AG09309 (cell line): ENCODE data around the gene OBSCN.

ENCODE experiments used
- DNase-seq: peaks from one replicate; pipeline ENCODE4 v3.0.0-alpha.2; 2010; ENCODE audit warnings: low read depth
- H3K4me3 ChIP-seq: 2 replicates; pipeline ENCODE4 v1.5.1; 2011; ENCODE audit warnings: mild to moderate bottlenecking, low read depth, low read length, moderate library complexity; ENCODE audit not compliant: control insufficient read depth
- CTCF ChIP-seq: IDR thresholded peaks from 2 replicates; pipeline ENCODE4 v1.5.1; 2011; ENCODE audit warnings: mild to moderate bottlenecking, low read depth, low read length, inconsistent platforms; ENCODE audit not compliant: insufficient read depth, control insufficient read depth; ENCODE audit errors: missing control alignments

The OBSCN gene

GRCh38 chr1:228362884-228363450, 155.1 kb downstream of the OBSCN start:
- TF ChIP-seq CTCF, result no peak
- no peak for DNase-seq
- no peak overlapping the region for H3K4me3 ChIP-seq

GRCh38 chr1:228363686-228364067, 155.8 kb downstream of the OBSCN start:
- TF ChIP-seq CTCF, result no peak
- DNase-seq, result no peak
- H3K4me3 ChIP-seq, result no peak overlapping the region

GRCh38 chr1:228364068-228364705, 156.3 kb downstream of the OBSCN start:
- DNase-seq, result no peak
- no peak for TF ChIP-seq CTCF
- no peak overlapping the region for H3K4me3 ChIP-seq

- DNase-seq, result no peak
- no peak for TF ChIP-seq CTCF
- no peak overlapping the region for H3K4me3 ChIP-seq
Observed at GRCh38 chr1:228364706-228365213, 156.9 kb downstream of the OBSCN start.

GRCh38 chr1:228365271-228366061, 157.6 kb downstream of the OBSCN start:
- no peak for DNase-seq
- no peak for TF ChIP-seq CTCF
- H3K4me3 ChIP-seq, result no peak overlapping the region

GRCh38 chr1:228366062-228366865, 158.4 kb downstream of the OBSCN start:
- TF ChIP-seq CTCF, result no peak
- H3K4me3 ChIP-seq, result no peak overlapping the region
- DNase-seq, result no peak
